Measurements from ENCODE around the gene ATG2B. TPM values are rescaled to one million over a fixed set of nuclear protein-coding genes. Genes with fewer than 3 reads are reported as not detected.
A peak's percentile ranks its signal among the peaks of the same experiment; 100 is the strongest.

ATG2B gene
- total and polyA plus RNA-seq, 2 of the 4 experiments (the other 2 are of a cell fraction), result 6.9 to 22.0 TPM

DNA sequence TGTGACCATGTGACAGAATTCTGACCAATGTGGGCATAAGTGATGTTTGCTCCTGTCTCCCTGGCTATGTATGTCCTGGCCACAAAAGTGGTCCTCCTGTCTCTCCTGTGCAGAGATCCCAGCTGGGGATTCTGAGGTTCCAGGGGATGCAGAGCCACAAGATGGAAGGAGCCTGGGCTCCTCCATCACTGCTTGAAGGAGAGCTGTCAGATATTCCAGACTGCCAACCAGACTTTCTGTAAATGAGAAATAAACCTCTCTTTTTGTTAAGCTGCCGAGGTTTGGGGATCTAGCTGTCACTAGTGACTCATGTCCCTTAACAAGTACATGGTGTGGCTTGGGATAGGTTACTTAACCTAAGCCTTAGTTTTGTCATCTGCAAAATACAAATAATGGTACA, 85.3 kb downstream of the ATG2B start:
- dilution Hi-C loops (cut with HindIII; ENCODE audit: low sequenced_read_pairs, unreplicated experiment), result no loop called here
- Histone ChIP-seq H4K8ac (ENCODE audit: low read depth in 2 of 2, low read length in 2 of 2) (peak overlapping the region in 1 of 2 experiments; percentile 3; a peak in 1 of 4 replicates), H4K91ac (ENCODE audit: insufficient read depth, low read depth, low read length) (peak overlapping the region; percentile 33; the same call in 1 of the 2 replicates), H3K23ac (ENCODE audit: low read depth, low read length) (no peak overlapping the region), H2AK9ac (replicated peaks; ENCODE audit: low read depth, low read length, poor library complexity) (no peak overlapping the region), H3K79me1 (ENCODE audit: low read depth in 1 of 2, low read length in 2 of 2) (peaks cover 0 to 7% of the 10 kb centered on the region in 2 experiments; a peak in 1 of 4 replicates), H2BK5ac (ENCODE audit: low read depth, low read length, poor library complexity, severe bottlenecking) (no peak overlapping the region), H3K27me3 (ENCODE audit: control insufficient read depth, insufficient read depth, low read length) (no peaks in the 10 kb centered on the region), H3K9ac (ENCODE audit: low read depth, low read length) (no peak overlapping the region), H2BK15ac (ENCODE audit: low read depth, low read length) (peak overlapping the region; percentile 13; the same call in 1 of the 3 replicates), H3K27ac (ENCODE audit: insufficient read depth, low read length) (no peak overlapping the region), H2AFZ (replicated peaks; ENCODE audit: low read length, poor library complexity) (no peak overlapping the region), H3K56ac (ENCODE audit: extremely low read depth, insufficient read depth, low read length) (no peak overlapping the region), H3K4ac (ENCODE audit: low read depth, low read length) (0 out of 2 replicates have a peak overlapping the region, but pooled peaks have one; percentile 14), H4K5ac (ENCODE audit: low read depth, low read length) (no peak overlapping the region), H3K9me1 (ENCODE audit: insufficient read depth, low read length) (peaks cover 7% of the 10 kb centered on the region), H3K4me3 (ENCODE audit: insufficient read depth, low read depth, low read length) (no peak overlapping the region), H3K4me1 (ENCODE audit: control insufficient read depth, insufficient read depth, low read length) (peaks cover 25% of the 10 kb centered on the region), H2BK20ac (ENCODE audit: low read depth, low read length) (peak overlapping the region; percentile 45; the same call in 1 of the 2 replicates), H2BK120ac (ENCODE audit: low read depth, low read length) (0 out of 2 replicates have a peak overlapping the region, but pooled peaks have one; percentile 48), H3K36me3 (ENCODE audit: control insufficient read depth, insufficient read depth, low read length) (peaks cover under 1% of the 10 kb centered on the region; the same call in 1 of the 2 replicates), H2AK5ac (ENCODE audit: low read depth, low read length) (peak overlapping the region; percentile 17; the same call in 1 of the 2 replicates), H3K4me2 (ENCODE audit: low read depth, low read length) (no peak overlapping the region), H4K20me1 (ENCODE audit: insufficient read depth, low read length) (no peaks in the 10 kb centered on the region), H3K9me3 (ENCODE audit: control insufficient read depth, insufficient read depth, low read length) (peaks cover 8% of the 10 kb centered on the region), H3K14ac (replicated peaks; ENCODE audit: low read depth, low read length) (no peak overlapping the region), H3K18ac (ENCODE audit: low read depth, low read length) (no peak overlapping the region)
- no peak for ATAC-seq (ENCODE audit: low read depth)
- no CpG with 5 or more reads among the region's 1 CpG for WGBS, 2 experiments (ENCODE audit: extremely low coverage in 2 of 2, insufficient read length in 1 of 2)
- ChIA-PET CTCF (no interaction called here), POLR2A (ENCODE audit: unreplicated experiment) (no interaction called here)
- TF ChIP-seq BHLHE40 (IDR thresholded peaks at IDR 0.05; ENCODE audit: low read depth, low read length) (no peak), CHD1 (IDR thresholded peaks at IDR 0.05; ENCODE audit: low read depth, low read length) (no peak), RCOR1 (IDR thresholded peaks at IDR 0.05; ENCODE audit: insufficient replicate concordance, low read length) (no peak), MAZ (IDR thresholded peaks at IDR 0.05; ENCODE audit: borderline replicate concordance, low read depth, low read length) (no peak), SMC3 (IDR thresholded peaks at IDR 0.05; ENCODE audit: low read depth, low read length) (no peak), MXI1 (IDR thresholded peaks at IDR 0.05; ENCODE audit: borderline replicate concordance, low read depth, low read length) (no peak), RAD21 (IDR thresholded peaks at IDR 0.05; ENCODE audit: low read length) (no peak), USF2 (IDR thresholded peaks at IDR 0.05; ENCODE audit: low read depth, low read length) (no peak)
- intact Hi-C loops (cut with micrococcal nuclease), result no loop called here
- no TSS peak for BruUV-seq (replicated peaks)
- in situ Hi-C loops (cut with MboI; ENCODE audit: low sequenced_read_pairs), result loop anchor here (5.0 kb wide), 1 partner anchor 276 kb away; no protein-coding TSS in a partner anchor
- no peak for DNase-seq

Measured in IMR-90 (cell line).